DMS153 treated with DMSO at 0.1 percent for 48 hours (cell line): Measurements from ENCODE around the gene ATP11A.

Source experiments
- DNase-seq: peaks from one replicate; lab custom pipeline; 2025; ENCODE audit not compliant: unreplicated experiment; lab: John Stamatoyannopoulos, UW

Gene ATP11A

GRCh38 chr13:112888238-112889111, 198.6 kb downstream of the ATP11A start:
- no peak for DNase-seq

GRCh38 chr13:112889351-112890290, 199.8 kb downstream of the ATP11A start:
- no peak for DNase-seq

GRCh38 chr13:112890316-112891145, 200.7 kb downstream of the ATP11A start:
- no peak for DNase-seq

GRCh38 chr13:112891477-112892401, 201.9 kb downstream of the ATP11A start:
- DNase-seq, result peak; percentile 37

- peak; percentile 9 for DNase-seq
These were observed 202.8 kb downstream of the ATP11A start for GRCh38 chr13:112892426-112893206.

GRCh38 chr13:112893207-112893569, 203.3 kb downstream of the ATP11A start:
- no peak for DNase-seq

GRCh38 chr13:112893570-112894422, 204.0 kb downstream of the ATP11A start:
- DNase-seq, result no peak

- no peak for DNase-seq
These were observed 204.5 kb downstream of the ATP11A start for GRCh38 chr13:112894423-112894672.

GRCh38 chr13:112894673-112895481, 205.0 kb downstream of the ATP11A start:
- no peak for DNase-seq

- DNase-seq, result peak; percentile 96
These were observed 206.0 kb downstream of the ATP11A start for GRCh38 chr13:112895521-112896465.

- no peak for DNase-seq
These were observed 207.1 kb downstream of the ATP11A start for GRCh38 chr13:112896736-112897602.

- no peak for DNase-seq
These were observed 207.7 kb downstream of the ATP11A start for GRCh38 chr13:112897603-112897955.

GRCh38 chr13:112897956-112898620, 208.2 kb downstream of the ATP11A start:
- no peak for DNase-seq

GRCh38 chr13:112898621-112899280, 208.9 kb downstream of the ATP11A start:
- no peak for DNase-seq
